HepG2 (cell line): ENCODE data around the gene COG1. TPM values are rescaled to one million over a fixed set of nuclear protein-coding genes. Genes with fewer than 3 reads are reported as not detected.

Source experiments
- MYC ChIP-seq: sonication (generic); formaldehyde crosslinking; IDR thresholded peaks from 2 replicates; pipeline ENCODE4 v1.9.0; 2021; ENCODE audit warnings: missing genetic modification reagents, borderline replicate concordance
- POGZ ChIP-seq: sonication (generic); formaldehyde crosslinking; IDR thresholded peaks from 2 replicates; pipeline ENCODE4 v1.4.0; 2020; ENCODE audit warnings: mild to moderate bottlenecking, missing genetic modification reagents
- TCF7L2 ChIP-seq: IDR thresholded peaks from 2 replicates; pipeline ENCODE4 v1.6.1; 2011; ENCODE audit warnings: mild to moderate bottlenecking, low read depth, low read length, moderate library complexity
- YEATS4 ChIP-seq: sonication (generic); formaldehyde crosslinking; IDR thresholded peaks from 2 replicates; pipeline ENCODE4 v1.4.0; 2020; ENCODE audit warnings: missing genetic modification reagents, borderline replicate concordance
- ZMYM2 ChIP-seq: sonication (generic); formaldehyde crosslinking; IDR thresholded peaks from 2 replicates; pipeline ENCODE4 v1.8.0; 2022; ENCODE audit warnings: mild to moderate bottlenecking, missing genetic modification reagents
- ZNF225 ChIP-seq: sonication (generic); formaldehyde crosslinking; IDR thresholded peaks from 2 replicates; pipeline ENCODE4 v1.4.0; 2020; ENCODE audit warnings: mild to moderate bottlenecking, missing genetic modification reagents
- ZNF432 ChIP-seq: sonication (generic); formaldehyde crosslinking; IDR thresholded peaks from 2 replicates; pipeline ENCODE4 v1.5.0; 2020; ENCODE audit warnings: missing genetic modification reagents, mild to moderate bottlenecking, borderline replicate concordance
- ZNF629 ChIP-seq: sonication (generic); formaldehyde crosslinking; conservative IDR thresholded peaks from 2 replicates; pipeline ENCODE4 v1.5.0; 2020; ENCODE audit warnings: missing genetic modification reagents
- ZNF644 ChIP-seq: IDR thresholded peaks from 2 replicates; pipeline ENCODE4 v1.6.1; 2016; ENCODE audit warnings: low read depth
- ZSCAN29 ChIP-seq: sonication (generic); formaldehyde crosslinking; conservative IDR thresholded peaks from 2 replicates; pipeline ENCODE4 v1.4.0; 2020; ENCODE audit warnings: mild to moderate bottlenecking, missing genetic modification reagents
- polyA plus RNA-seq, 8 experiments: library from polyadenylated mRNA; depleted of rRNA in 3 of 8; stranded (reverse) in 7 of 8; unstranded in 1 of 8; fragments of >200 nt; fragmentation: Illumina TruSeq in 4 of 8; extraction: Trizol in 4 of 8; gene quantifications; 2 replicates each; pipeline versions ENCODE4 v1.2.1 to v1.2.3, GENCODE V29; 2011 to 2016; ENCODE audit warnings: low read depth in 4 of 8, missing spikeins in 1 of 8, mixed read lengths in 1 of 8; ENCODE audit not compliant: insufficient read depth in 1 of 8
- total RNA-seq, 5 experiments: library from RNA; depleted of rRNA; stranded (reverse); fragments of >200 nt; fragmentation: Illumina TruSeq; extraction: Trizol; gene quantifications; 2 replicates each; pipeline ENCODE4 v1.2.3, GENCODE V29; 2016; ENCODE audit warnings: low read depth in 1 of 5
- TF ChIP-seq, protein P1 (sequence below): sonication (generic); formaldehyde crosslinking; IDR thresholded peaks from 2 replicates; pipeline ENCODE4 v1.4.0; 2020; ENCODE audit warnings: missing genetic modification reagents
- TF ChIP-seq, protein P2 (sequence below): sonication (generic); formaldehyde crosslinking; IDR thresholded peaks from 2 replicates; pipeline ENCODE4 v1.8.1; 2022; ENCODE audit warnings: mild to moderate bottlenecking, missing genetic modification reagents
- TF ChIP-seq, protein P3 (sequence below): sonication (generic); formaldehyde crosslinking; IDR thresholded peaks from 2 replicates; pipeline ENCODE4 v1.8.0; 2022; ENCODE audit warnings: mild to moderate bottlenecking, missing genetic modification reagents
- TF ChIP-seq, protein P4 (sequence below): sonication (generic); formaldehyde crosslinking; IDR thresholded peaks from 2 replicates; pipeline ENCODE4 v1.4.0; 2020; ENCODE audit warnings: missing genetic modification reagents, borderline replicate concordance
- TF ChIP-seq, protein P5 (sequence below): sonication (generic); formaldehyde crosslinking; IDR thresholded peaks from 2 replicates; pipeline ENCODE4 v1.5.0; 2020; ENCODE audit warnings: mild to moderate bottlenecking, missing genetic modification reagents, borderline replicate concordance

COG1 gene
- total and polyA plus RNA-seq, 2 of the 13 experiments (the other 11 are each of a cell fraction or from before 2014, with no cell fraction given) = 36.6 to 39.7 TPM

DNA sequence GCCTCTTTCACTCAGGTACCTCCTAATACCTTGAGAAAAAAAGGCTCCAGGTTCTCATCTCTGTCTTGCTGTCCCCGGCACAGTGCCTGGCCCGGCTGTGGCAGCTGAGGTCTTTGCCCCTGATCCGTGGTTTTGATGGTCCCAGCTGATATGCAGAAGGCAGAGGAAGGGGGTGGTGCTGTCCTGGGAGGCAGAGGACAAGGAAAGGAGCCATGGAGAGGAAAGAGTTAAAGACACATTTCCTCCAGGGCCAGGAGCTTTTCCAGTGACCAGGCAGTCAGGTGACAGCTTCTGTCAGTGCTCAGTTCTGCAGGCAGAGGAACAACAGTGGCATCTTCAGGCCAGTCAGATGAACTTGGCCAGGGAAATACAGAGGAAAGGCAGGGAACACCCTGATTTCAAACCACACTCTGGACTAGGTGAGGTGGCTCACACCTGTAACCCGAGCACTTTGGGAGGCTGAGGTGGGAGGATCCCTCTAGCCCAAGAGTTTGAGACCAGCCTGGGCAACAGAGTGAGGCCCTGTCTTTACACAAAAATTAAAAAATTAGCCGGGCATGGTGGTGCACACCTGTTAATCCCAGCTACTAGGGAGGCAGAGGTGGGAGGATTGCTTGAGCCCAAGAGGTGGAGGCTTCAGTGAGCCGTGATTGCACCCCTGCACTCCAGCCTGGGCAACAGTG, 3.3 kb upstream of the COG1 start (continued):
- TF ChIP-seq MYC (CRISPR knock-in tag) (peak; percentile 26; the same call in 1 of the 2 replicates), ZNF432 (no peak), YEATS4 (no peak), ZNF644 (CRISPR knock-in tag) (no peak), ZNF629 (no peak), ZNF225 (no peak), TCF7L2 (no peak), POGZ (CRISPR knock-in tag) (peak; percentile 60; the same call in 1 of the 2 replicates), ZSCAN29 (no peak), ZMYM2 (peak; percentile 53; the same call in 1 of the 2 replicates)
- TF ChIP-seq, protein P1, sequence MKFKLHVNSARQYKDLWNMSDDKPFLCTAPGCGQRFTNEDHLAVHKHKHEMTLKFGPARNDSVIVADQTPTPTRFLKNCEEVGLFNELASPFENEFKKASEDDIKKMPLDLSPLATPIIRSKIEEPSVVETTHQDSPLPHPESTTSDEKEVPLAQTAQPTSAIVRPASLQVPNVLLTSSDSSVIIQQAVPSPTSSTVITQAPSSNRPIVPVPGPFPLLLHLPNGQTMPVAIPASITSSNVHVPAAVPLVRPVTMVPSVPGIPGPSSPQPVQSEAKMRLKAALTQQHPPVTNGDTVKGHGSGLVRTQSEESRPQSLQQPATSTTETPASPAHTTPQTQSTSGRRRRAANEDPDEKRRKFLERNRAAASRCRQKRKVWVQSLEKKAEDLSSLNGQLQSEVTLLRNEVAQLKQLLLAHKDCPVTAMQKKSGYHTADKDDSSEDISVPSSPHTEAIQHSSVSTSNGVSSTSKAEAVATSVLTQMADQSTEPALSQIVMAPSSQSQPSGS = no peak; the same call in 1 of the 2 replicates
- TF ChIP-seq, protein P2, sequence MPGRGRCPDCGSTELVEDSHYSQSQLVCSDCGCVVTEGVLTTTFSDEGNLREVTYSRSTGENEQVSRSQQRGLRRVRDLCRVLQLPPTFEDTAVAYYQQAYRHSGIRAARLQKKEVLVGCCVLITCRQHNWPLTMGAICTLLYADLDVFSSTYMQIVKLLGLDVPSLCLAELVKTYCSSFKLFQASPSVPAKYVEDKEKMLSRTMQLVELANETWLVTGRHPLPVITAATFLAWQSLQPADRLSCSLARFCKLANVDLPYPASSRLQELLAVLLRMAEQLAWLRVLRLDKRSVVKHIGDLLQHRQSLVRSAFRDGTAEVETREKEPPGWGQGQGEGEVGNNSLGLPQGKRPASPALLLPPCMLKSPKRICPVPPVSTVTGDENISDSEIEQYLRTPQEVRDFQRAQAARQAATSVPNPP (CRISPR knock-in tag) = no peak
- TF ChIP-seq, protein P3, sequence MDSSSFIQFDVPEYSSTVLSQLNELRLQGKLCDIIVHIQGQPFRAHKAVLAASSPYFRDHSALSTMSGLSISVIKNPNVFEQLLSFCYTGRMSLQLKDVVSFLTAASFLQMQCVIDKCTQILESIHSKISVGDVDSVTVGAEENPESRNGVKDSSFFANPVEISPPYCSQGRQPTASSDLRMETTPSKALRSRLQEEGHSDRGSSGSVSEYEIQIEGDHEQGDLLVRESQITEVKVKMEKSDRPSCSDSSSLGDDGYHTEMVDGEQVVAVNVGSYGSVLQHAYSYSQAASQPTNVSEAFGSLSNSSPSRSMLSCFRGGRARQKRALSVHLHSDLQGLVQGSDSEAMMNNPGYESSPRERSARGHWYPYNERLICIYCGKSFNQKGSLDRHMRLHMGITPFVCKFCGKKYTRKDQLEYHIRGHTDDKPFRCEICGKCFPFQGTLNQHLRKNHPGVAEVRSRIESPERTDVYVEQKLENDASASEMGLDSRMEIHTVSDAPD (CRISPR knock-in tag) = no peak
- TF ChIP-seq, protein P4, sequence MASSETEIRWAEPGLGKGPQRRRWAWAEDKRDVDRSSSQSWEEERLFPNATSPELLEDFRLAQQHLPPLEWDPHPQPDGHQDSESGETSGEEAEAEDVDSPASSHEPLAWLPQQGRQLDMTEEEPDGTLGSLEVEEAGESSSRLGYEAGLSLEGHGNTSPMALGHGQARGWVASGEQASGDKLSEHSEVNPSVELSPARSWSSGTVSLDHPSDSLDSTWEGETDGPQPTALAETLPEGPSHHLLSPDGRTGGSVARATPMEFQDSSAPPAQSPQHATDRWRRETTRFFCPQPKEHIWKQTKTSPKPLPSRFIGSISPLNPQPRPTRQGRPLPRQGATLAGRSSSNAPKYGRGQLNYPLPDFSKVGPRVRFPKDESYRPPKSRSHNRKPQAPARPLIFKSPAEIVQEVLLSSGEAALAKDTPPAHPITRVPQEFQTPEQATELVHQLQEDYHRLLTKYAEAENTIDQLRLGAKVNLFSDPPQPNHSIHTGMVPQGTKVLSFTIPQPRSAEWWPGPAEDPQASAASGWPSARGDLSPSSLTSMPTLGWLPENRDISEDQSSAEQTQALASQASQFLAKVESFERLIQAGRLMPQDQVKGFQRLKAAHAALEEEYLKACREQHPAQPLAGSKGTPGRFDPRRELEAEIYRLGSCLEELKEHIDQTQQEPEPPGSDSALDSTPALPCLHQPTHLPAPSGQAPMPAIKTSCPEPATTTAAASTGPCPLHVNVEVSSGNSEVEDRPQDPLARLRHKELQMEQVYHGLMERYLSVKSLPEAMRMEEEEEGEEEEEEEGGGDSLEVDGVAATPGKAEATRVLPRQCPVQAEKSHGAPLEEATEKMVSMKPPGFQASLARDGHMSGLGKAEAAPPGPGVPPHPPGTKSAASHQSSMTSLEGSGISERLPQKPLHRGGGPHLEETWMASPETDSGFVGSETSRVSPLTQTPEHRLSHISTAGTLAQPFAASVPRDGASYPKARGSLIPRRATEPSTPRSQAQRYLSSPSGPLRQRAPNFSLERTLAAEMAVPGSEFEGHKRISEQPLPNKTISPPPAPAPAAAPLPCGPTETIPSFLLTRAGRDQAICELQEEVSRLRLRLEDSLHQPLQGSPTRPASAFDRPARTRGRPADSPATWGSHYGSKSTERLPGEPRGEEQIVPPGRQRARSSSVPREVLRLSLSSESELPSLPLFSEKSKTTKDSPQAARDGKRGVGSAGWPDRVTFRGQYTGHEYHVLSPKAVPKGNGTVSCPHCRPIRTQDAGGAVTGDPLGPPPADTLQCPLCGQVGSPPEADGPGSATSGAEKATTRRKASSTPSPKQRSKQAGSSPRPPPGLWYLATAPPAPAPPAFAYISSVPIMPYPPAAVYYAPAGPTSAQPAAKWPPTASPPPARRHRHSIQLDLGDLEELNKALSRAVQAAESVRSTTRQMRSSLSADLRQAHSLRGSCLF (CRISPR knock-in tag) = no peak
- TF ChIP-seq, protein P5, sequence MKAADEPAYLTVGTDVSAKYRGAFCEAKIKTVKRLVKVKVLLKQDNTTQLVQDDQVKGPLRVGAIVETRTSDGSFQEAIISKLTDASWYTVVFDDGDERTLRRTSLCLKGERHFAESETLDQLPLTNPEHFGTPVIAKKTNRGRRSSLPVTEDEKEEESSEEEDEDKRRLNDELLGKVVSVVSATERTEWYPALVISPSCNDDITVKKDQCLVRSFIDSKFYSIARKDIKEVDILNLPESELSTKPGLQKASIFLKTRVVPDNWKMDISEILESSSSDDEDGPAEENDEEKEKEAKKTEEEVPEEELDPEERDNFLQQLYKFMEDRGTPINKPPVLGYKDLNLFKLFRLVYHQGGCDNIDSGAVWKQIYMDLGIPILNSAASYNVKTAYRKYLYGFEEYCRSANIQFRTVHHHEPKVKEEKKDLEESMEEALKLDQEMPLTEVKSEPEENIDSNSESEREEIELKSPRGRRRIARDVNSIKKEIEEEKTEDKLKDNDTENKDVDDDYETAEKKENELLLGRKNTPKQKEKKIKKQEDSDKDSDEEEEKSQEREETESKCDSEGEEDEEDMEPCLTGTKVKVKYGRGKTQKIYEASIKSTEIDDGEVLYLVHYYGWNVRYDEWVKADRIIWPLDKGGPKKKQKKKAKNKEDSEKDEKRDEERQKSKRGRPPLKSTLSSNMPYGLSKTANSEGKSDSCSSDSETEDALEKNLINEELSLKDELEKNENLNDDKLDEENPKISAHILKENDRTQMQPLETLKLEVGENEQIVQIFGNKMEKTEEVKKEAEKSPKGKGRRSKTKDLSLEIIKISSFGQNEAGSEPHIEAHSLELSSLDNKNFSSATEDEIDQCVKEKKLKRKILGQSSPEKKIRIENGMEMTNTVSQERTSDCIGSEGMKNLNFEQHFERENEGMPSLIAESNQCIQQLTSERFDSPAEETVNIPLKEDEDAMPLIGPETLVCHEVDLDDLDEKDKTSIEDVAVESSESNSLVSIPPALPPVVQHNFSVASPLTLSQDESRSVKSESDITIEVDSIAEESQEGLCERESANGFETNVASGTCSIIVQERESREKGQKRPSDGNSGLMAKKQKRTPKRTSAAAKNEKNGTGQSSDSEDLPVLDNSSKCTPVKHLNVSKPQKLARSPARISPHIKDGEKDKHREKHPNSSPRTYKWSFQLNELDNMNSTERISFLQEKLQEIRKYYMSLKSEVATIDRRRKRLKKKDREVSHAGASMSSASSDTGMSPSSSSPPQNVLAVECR (CRISPR knock-in tag) = peak; percentile 18; the same call in 1 of the 2 replicates
